Measurements from ENCODE around the gene SMTNL1.
"Not testable (repeated sequence)": the region's sequence is repeated elsewhere in the genome, so short reads cannot be mapped to it uniquely, and the experiment has no call there.

SMTNL1 gene

DNA sequence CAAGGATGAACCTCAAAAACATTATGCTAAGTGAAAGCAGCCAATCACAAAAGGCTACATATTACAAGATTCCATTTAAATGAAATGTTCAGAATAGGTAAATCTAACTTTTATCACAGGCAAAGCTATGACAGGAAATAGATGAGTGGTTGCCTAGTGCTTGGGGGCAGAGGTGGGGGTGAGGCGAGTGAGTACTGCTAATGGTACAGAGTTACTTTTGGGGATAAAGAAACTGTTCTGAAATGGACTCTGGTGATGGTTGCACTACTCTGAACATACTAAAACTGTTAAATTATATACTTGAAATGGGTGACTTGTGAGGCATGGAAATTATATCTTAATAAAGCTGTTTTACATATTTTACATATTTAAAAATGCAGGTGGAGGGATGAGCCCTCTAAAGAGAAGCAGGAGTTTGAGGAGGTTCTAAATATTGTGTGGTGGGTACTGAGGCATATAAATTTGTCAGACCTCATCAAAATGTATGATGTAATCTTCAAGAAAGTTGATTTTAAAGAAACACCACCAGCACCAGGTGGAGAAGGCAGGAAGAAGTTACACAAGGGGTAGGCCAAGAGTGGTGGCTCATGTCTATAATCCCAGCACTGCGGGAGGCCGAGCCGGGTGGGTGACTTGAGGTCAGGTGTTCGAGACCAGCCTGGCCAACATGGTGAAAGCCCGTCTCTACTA is 25.5 kb upstream of the SMTNL1 start:
- DNase-seq, result no peak

DNA sequence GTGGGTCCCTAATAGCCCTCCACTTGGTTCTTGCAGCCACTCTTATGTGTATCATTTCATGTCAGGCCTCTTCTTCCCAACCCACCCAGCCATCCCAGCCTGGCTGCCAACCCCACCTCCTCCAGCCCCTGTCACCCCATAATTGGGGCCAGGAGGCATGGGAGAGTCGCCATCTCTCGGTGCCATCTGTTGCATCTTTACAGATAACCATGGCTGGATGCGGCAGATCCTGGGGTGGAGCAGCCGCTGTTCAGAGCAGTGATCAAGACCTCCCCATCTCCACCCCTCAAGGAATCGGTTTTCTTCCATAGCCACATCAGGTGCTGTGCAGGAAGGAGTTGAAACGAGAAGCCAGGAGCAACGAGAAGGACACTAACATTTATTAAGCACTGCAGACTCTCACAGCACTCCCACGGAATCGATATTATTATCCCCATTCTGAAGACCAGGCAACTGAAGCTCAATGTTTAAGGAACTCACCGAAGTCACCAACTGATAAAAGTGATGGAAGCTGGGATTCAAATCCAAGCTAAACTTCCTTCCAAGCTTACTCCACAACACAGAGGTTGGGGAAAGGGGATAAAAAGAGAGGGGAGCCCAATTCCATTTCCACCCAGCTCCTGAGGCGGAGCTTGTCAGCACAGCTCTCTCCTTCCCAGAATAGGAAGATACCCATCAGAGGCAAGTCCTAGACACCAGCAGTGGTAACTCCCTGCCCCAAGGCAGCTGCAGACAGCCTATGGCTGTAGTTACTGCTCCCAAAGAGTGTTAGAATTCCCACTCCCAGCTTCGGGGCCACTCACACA is 24.5 kb upstream of the SMTNL1 start:
- DNase-seq, result no peak

DNA sequence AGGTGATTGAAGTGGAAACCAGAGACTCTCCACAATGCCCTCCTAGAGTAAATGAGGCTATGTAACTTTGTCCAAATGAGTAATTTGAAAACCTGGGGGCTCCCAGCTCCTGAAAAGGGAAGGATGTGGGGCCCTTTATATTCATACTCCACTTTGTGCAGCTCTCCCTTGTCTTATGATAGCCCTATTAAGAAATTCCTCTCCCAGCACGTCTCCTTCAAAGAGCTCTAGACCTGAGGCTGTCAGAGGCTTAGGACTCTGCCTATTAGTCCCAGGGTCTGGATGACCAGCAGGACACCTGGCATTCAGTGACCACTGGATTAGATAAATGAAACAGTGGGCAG is 24.0 kb upstream of the SMTNL1 start:
- no peak for DNase-seq

DNA sequence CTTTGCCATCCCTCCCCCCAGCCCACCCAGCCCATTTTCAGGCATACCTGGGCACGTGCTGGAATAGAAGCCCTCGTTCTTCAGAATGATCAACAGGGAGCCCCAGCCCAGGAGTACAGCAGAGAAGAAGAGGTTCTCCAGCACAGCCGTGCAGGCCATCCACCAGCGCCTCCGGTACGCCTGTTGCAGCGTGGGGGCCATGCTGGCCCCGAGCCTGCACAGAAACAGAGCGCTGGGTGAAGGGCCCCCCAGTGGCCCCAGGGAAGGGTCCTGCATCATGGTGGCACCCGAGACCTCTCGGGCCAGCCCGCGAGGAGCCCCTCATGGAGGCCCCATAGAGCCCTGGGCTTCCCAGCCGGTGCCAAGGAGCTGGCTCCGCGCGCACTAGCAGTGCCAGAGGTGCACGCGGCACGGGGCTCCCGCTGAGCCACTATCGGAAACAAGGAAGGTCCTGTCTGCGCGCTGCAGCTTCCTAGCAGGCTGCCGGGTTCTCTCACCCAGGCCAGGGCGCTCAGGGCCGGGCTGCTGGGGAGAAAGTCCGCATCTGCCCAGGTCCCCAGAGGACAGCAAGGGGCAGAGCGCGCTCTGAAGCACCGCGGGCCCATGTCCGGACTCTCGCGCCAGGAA is 23.4 kb upstream of the SMTNL1 start:
- no peak for DNase-seq

DNA sequence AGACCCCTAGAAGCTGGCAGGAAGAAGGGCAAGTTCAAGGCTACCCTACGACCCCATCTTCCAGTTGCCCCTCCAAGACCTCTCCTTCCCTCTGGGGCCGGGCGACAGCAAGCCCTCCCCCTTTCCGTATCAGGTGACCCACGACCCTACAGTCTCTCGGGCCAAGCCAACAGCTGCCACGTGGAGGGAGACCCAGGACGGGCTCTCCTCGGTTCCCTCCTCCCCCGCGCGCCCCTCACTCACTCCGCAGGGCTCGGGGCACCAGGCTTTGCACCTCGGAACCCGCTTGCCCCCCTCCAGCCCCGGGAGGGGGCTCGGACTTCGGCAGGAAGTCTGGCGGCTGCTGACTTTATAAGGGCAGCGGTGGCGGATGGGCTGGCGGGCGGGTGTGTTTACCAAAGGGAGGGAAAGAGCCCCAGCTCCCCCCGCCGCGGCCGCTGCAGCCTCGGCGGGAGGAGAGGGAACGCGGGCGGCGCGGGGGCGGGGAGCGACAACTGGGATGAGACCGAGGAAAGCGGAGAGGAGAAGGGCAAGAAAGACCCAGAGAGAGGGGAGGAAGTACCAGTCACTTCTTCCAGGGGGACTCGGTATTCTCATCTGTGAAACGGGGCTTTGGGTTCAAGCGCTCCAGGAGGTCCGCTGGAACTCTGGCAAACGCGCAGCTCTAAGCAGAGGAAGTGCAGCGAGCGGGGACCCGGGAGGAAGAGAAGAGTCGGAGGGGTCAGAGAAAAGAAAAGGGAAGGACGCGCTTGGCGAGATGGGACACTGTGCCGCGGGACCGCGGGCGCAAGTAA is 22.7 kb upstream of the SMTNL1 start:
- DNase-seq, result no peak

DNA sequence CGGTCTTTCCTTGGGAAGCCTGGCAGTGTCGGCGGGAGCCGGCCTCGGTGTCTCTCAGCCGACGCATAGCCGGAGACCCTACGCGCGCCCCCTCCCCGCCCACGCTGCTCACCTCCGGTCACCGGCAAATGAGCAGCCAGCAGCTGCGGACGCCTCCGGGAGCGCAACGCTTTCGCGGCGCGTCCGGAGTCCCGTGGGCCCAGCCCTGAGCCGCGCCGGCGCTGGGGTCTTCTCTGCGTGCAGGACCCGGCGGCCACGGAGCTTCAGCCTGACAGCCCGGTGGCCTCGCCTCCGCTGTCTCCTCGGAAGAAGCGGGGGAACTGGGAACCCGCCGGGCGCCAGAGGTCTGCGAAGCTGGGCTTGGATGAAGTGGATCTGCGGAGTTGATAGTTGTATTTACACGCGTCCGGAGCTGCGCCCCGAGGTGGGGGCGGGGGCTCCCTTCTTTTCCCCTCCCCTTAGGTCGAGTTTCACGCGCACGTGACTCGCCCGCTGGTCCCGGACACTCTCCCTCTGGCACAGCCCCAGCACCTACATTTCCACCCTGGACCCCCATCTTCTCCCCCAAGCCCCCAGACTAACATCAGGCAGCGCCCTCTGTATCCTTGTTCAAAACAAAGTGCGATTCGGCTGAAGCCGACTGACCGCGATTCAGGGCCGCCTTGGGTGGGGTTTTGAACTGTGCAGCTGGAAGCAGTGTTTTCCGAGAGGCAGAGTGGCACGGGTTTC is 21.9 kb upstream of the SMTNL1 start, which contains the start of gene SLC43A1:
Gene SLC43A1, minus strand, starts transcription at position 371 of the 729 bp plus-strand sequence. CDS start 1,591 bp downstream, outside the sequence.
- peak; percentile 9 for DNase-seq

DNA sequence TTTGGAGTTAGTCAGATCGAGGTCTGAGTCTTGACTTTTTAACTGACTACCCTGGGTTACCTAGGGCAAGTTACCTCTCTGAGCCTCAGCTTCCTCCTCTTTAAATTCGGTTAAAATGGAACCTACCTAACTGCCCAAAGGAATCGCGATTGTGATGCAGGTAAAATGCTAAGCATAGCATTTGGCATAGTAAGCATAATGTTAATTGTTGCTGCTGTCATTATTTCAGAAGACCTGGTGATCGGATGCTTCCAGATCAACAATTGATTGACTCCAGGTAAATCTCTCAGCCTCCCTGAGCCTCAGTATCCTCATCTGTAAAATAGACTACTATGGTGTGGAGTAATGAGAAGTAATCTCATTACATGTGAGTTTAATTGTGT is 21.3 kb upstream of the SMTNL1 start:
- no peak for DNase-seq

DNA sequence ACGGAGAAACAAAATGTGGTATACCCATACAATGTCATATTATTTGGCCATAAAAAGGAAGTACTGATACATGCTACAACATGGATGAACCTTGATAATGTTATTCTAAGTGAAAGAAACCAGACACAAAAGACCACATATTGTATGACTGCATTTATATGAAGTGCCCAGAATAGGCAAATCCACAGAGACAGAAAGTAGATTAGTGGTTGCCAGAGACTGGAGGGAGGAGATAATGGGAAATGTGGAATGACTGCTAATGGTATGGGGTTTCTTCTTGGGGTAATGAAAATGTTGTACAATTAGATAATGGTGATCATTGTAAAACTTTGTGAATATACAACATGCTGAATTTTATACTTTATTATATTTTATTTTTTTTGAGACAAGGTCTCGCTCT is 16.3 kb upstream of the SMTNL1 start:
- no peak for DNase-seq

DNA sequence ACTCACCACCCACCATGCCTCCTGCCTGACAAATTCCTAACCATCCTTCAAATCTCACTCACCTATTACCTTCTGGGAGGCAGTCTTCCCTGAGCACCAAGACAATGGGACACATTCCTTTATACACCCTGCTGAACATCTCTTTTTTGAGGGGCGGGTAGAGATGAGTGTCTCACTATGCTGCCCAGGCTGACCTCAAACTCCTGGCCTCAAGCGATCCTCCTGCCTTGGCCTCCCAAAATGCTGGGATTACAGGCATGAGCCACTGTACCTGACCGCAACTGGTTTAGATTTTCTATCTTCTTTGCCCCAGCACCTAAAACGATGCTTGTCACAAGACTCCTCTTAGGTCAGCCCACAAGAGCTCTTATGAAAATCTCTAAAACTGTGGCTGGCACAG is 14.0 kb upstream of the SMTNL1 start:
- DNase-seq, result no peak

DNA sequence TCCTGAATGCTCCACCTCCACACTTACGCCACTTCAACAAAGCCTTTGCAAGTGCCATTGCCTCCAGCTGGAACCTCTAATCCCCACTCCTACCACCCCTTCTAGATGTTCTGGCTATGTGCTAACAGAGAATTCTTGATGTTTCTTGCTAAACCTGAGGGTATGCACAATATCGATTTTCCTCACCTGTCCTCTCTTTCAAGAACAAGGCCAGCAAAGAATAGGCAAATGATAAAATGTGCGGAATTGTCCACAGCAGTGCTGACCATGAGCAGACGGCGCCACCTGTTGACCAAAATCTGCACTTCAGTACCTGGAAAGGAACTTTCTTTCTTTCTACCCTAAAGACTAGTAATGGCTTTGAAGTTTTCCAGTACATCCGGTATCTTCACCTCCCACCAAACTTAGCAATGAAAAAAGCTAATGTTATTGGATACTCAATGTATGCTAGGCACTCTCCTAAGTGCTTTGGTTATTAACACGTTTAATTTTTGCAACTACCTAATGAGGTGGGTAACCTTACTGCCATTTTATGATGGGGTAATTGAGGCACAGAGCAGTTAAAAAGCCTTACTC is 10.3 kb upstream of the SMTNL1 start:
- peak; percentile 27 for DNase-seq

DNA sequence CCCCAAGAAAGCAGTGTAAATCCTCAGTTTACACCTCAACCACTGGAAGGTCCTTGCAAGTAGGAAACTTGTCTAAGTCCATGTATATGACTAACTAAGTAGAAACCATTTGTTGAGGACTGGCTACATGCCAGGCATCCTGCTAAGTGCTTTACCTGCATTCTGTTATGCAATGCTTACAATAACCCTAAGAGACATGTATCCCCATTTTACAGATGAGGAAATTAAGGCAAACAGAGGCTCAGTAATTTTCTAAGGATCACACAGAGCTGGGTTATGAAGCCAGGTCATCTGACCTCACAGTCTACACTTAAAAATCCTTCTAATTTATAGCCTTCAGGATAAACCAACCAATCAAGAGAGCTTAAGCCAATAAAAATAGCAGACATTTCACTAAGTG is 8.4 kb upstream of the SMTNL1 start:
- DNase-seq, result no peak

DNA sequence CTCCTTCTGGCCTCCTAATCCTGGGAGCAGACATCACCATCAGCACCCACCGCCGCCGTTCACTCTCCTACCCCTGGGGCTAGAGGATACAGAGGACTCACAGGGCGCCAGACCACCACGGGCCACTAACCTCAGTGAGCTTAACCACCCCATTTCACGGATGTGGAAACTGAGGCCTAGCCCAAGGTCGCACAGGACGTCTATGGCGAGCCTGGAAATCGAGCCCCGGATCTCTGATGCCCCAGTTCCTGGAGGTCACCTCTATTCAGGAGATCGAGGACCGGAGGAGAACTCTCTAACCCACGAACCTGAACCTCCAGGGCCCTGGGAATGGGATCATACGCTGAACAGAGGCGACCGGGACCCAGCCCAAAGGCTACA is 7.2 kb upstream of the SMTNL1 start:
- no peak for DNase-seq

DNA sequence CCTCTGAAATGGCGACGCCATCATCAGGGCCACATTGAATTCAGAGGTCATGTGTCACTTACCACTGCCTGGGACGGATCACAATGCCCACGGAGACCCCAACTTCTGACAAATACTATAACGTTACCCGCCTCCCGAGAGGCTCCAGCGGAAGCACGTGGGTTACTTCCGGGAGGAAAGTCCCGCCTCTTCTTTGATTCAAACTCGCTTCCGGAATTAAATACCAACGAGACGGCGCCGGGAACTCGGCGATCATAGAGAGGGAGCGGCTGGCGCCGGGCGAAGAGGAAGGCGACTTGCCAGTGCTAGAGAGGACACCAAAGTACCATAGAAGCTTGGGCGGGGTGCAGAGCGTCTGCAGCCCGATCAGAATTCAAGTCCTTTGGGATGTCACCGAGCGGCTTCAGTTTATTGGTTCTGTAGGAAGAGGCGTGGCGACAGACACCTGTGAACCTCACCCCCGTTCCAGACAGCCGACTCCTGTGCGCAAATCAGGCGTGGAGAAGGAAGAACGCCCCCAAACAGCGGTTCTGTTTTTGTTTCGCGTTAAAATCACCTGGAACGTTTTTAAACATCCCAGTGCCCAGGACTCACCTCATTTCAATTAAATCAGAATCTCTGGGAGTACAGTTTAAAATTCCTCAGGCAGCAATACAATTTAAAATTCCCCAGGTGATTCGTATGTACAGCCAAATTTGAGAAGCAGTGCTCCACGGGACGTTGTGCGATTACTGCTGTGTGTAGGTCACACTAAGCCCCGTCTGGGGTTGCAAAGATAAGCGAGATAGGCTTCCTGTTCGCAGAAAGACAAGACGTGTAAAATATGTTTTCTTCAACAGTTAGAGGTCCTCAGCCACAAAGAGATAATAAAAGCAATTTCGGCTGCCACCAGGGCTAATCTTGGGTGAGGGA is 6.5 kb upstream of the SMTNL1 start, which contains the start of gene TIMM10:
Gene TIMM10, minus strand, starts transcription at position 159 of the 912 bp plus-strand sequence. CDS start 565 bp downstream, outside the sequence.
- peak; percentile 98 for DNase-seq

DNA sequence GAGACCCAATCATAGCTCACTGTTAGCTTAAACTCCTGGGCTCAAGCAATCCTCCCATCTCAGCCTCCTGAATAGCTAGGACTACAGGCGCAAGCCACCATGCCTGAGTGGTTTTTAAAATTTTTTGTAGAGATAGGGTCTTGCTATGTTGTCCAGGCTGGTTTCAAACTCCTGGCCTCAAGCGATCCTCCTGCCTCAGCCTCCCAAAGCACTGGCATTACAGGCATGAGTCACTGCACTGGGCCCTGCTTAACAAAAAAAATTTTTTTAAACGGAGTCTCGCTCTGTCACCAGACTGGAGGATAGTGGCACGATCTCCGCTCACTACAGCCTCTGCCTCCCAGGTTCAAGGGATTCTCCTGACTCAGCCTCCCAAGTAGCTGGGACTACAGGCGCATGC is 2.9 kb upstream of the SMTNL1 start:
- DNase-seq, result not testable (repeated sequence)

DNA sequence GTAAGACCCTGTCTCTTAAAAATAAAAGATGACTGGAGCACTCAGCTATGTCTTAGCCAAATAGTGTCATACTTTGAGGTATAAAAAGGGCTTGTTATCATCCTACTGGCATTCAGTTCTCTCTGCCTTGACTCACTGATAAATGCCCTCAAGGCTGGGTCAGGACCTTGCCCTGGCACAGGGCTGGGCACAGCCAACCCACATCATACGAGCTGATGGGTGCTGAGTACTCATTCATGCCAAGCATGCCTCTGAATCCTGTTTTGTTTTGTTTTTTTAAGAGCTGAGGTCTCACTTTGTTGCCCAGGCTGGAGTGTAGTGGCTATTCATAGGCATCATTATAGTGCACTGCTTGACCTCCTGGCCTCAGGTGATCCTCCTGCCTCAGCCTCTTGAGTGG is 1.9 kb downstream of the SMTNL1 start:
- DNase-seq, result no peak

DNA sequence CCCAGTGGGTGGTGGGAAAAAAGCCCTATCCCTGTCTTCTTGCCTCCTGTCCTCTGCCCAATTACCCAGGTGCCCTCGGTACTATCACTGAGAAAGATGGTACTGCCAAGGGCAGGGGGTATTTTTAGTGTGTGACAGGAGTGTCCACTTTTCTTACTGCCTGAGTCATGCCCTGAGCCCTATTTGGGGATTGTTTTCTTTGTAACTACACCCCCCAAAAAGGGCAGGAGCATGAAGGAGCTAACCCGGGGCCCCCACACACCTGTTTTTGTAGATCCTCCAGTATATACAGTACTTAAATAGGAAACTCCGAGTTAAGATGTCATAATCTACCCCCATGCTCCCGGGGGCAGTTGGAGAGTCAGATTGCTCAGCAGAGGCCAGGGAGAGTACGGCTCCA is 3.8 kb downstream of the SMTNL1 start:
- no peak for DNase-seq

DNA sequence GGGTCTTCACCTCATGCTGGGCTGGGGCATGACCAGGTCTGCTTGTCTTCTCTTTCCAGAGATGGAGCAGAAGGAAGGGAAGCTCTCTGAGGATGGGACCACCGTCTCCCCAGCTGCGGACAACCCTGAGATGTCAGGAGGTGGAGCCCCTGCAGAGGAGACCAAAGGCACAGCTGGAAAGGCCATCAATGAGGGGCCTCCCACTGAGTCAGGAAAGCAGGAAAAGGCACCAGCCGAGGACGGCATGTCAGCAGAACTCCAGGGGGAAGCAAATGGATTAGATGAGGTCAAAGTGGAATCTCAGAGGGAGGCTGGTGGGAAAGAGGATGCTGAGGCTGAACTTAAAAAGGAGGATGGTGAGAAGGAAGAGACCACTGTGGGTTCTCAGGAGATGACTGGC is 5.2 kb downstream of the SMTNL1 start:
- DNase-seq, result no peak

DNA sequence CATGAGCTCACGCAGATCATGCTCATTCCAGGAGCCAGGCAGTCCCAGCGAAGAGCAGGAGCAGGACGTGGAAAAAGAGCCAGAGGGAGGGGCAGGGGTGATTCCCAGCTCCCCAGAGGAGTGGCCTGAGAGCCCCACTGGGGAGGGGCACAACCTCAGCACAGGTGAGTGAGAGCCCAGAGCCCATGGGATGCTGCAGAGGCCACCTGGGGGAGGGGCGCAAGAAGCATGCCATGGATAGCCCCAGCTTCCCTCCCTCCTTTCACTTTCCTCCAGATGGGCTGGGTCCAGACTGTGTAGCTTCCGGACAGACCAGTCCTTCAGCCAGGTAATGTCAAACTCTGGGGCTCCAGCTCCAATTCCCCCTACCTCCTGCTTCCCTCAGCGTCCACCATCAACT is 6.2 kb downstream of the SMTNL1 start:
- DNase-seq, result no peak

DNA sequence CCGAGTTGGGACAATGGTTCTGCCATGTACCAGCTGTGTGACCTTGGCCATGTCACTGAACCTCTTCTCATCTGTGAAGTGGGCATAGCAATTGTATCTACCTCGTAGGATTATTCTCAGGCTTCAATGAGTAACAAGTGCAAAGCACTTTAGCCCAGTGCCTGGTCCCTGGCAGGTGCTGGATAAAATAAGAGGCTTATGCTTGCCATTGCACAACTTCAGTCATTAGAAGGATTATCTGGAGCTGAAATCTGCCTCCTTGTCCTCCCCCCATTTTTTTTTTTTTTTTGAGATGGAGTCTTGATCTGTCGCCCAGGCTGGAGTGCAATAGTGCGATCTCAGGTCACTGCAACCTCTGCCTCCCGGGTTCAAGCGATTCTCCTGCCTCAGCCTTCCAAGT is 7.2 kb downstream of the SMTNL1 start:
- DNase-seq, result peak; percentile 75

DNA sequence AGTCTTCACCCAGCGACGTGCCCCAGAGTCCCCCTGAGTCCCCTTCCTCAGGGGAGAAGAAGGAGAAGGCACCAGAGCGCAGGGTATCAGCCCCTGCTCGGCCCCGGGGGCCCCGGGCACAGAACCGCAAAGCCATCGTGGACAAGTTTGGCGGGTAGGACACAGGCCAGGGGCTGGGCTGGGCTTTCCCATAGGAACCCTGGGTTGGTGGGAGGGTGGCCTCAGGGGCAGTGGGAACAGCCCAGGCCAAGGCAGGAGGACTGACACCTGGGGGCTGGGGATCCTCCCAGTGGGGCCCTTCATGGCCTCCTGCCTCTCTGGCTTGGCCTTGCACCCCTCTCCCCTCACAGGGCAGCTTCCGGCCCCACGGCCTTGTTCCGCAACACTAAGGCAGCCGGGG is 8.5 kb downstream of the SMTNL1 start:
- no peak for DNase-seq

DNA sequence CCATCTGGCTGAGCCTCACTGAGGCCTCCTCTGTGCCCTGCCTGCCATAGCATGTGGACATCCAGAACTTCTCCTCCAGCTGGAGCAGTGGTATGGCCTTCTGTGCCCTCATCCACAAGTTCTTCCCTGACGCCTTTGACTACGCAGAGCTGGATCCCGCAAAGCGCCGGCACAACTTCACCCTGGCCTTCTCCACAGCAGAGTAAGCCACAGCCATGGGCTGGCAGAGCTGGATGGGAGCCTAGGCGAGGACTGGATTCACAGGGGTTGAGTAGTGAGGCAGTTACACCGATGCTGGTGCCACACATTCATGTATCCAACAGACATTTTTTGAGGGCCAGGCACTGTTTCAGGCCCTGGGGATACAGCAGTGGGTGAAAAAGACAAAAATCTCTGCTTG is 9.1 kb downstream of the SMTNL1 start:
- DNase-seq, result no peak

All from NCI-H524 treated with DMSO at 0.1 percent for 48 hours (cell line).